Subcutaneous adipose tissue (tissue), 4 donors: Measurements from ENCODE around the gene GLRA1. TPM values are rescaled to one million over a fixed set of nuclear protein-coding genes. Genes with fewer than 3 reads are reported as not detected.

Source experiments
- total RNA-seq, 4 donors: library from RNA; depleted of rRNA; stranded (reverse); fragments of >200 nt; gene quantifications; one replicate each; pipeline ENCODE4 v1.1.0, GENCODE V29; 2016
- TF ChIP-seq, protein P1 (sequence below): fragments of 450-650 bp; IDR thresholded peaks from one replicate; pipeline ENCODE4 v1.5.1; 2016; ENCODE audit warnings: low read depth, mild to moderate bottlenecking, control low read depth, antibody characterized with exemption, moderate library complexity

Gene GLRA1
- total RNA-seq, 4 donors from 2014 or later: not detected

DNA sequence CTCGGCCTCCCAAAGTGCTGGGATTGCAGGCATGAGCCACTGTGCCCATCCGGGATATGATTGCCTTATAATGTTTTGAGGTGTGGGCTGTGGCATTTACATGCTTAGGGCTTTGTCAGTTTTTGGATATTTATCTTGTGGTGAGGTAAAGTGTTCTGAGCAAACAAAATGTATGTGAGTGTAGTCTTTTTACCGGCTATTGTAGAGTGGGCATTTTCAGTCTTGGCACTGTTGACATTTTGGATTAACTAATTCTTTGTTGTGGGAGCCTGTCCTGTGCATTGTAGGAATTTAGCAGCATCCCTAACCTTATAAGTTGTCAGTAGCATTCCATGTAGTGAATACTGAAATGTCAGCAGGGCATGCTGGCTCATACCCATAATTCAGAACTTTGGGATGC, 131.3 kb downstream of the GLRA1 start:
- TF ChIP-seq, protein P1, sequence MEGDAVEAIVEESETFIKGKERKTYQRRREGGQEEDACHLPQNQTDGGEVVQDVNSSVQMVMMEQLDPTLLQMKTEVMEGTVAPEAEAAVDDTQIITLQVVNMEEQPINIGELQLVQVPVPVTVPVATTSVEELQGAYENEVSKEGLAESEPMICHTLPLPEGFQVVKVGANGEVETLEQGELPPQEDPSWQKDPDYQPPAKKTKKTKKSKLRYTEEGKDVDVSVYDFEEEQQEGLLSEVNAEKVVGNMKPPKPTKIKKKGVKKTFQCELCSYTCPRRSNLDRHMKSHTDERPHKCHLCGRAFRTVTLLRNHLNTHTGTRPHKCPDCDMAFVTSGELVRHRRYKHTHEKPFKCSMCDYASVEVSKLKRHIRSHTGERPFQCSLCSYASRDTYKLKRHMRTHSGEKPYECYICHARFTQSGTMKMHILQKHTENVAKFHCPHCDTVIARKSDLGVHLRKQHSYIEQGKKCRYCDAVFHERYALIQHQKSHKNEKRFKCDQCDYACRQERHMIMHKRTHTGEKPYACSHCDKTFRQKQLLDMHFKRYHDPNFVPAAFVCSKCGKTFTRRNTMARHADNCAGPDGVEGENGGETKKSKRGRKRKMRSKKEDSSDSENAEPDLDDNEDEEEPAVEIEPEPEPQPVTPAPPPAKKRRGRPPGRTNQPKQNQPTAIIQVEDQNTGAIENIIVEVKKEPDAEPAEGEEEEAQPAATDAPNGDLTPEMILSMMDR: no peak

DNA sequence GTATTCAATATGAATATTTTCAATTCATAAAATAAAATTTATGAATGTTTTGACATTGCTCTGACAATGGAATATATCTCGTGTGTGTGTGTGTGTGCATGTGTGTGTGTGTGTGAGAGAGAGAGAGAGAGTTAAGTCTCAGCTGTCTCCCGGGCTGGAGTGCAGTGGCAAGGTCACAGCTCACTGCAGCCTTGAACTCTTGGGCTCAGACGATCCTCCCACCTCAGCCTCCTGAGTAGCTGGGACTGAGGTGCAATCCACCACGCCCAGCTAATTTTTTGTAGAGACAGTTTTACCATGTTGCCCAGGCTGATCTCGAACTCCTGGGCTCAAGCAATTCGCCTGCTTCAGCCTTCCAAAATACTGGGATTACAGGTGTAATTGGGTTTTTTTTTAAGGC, 136.8 kb downstream of the GLRA1 start:
- TF ChIP-seq, protein P1: no peak

DNA sequence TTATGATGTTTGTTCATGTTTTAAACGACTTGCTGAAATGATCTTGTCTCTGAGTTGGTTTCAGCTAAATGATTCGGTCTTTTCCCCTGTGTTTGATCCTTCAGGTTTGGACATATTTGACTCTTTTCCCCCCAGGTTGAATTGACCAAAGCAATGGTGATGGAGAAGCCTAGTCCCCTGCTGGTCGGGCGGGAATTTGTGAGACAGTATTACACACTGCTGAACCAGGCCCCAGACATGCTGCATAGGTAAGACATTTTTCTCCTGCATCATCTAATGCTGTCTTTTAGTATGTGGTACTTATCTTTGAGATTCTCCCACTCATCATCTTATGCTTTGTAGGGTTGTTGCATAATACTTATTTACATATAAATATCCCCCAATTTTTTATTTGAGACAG, 138.2 kb downstream of the GLRA1 start:
- TF ChIP-seq, protein P1: no peak

DNA sequence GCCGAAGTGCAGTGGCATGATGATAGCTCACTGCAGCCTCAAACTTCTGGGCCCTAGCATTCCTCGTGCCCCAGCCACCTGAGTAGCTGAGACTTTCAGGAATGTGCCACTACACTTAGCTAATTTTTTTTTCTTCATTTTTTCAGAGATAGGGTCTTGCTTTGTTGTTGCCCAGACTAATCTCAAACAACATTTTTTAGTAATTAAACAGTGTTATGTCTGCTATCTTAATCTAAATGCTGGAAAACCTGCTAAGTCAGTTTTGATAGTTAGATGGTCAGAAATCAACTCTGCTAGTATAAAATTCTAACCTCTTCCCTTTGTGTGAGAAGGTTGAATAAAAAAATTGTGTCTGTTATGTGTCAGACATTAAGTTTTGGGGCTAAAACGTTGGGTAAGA, 140.5 kb downstream of the GLRA1 start:
- TF ChIP-seq, protein P1: no peak

DNA sequence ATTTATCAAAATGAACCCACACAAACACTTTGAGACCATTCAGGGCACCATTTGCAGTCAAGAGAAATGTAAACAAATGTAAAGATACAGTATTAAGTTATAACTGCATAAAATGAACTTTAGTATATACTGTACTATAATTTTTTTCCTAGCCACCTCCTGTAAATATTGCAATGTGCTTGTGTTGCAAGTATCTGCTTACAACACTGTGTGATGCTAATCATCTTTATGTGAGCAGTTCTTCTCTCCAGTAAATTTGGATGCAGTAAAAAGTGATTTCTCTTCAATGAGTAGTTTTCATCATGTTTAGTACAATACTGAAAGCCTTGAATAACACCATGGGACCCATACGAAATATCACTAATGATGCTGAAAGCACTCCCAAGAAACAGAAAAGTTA, 143.4 kb downstream of the GLRA1 start:
- TF ChIP-seq, protein P1: no peak

DNA sequence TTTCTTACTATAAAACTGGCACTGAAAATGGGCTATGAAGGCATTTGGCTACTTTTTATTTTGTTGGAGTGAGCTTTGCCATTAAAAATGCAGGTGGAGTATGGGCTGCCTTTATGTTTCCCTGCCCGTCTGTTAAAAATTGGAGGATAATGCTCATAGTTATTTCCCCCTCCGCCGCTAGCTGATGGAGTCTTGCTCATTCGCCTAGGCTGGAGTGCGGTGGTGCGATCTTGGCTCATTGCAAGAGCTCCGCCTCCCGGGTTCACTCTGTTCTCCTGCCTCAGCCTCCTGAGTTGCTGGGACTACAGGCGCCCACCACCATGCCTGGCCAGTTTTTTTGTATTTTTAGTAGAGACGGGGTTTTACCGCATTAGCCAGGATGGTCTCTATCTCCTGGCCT, 144.3 kb downstream of the GLRA1 start:
- TF ChIP-seq, protein P1: no peak

DNA sequence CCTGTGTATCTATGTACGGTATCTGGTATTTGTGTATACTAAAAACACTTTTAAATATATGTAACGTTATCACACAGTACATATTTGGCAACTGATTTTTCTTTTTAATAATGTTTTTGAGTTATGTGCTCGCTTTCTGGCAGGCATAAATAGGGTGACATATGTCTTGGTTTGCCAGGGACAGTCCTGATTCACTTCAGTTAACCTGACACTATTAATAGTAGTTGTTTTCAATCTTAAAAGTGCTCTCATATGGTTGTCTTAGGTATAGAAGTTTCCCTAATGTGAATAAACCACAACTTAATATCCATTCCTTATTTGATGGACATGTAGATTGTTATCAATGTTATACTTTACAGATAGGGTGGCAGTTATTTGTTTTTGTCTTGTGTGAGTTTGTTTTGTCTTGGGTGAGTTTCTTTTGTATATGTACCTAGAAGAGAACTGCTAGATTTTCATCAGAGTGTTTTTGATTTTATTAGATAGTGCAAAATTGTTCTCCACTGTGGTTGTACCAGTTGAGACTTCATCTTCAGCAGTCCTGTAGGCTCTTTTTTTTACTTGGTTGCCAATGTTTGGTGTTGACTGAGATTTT, 145.0 kb downstream of the GLRA1 start:
- TF ChIP-seq, protein P1: no peak
